ENCODE measurements around the gene PRSS21. TPM values are rescaled to one million over a fixed set of nuclear protein-coding genes. Genes with fewer than 3 reads are reported as not detected.

The PRSS21 gene
- total and polyA plus RNA-seq, 10 of the 15 experiments (the other 5 are each of a cell fraction or from before 2014, with no cell fraction given) = 5.3 to 73.4 (median 40.1) TPM; not detected in 1

- TF ChIP-seq, protein P1, sequence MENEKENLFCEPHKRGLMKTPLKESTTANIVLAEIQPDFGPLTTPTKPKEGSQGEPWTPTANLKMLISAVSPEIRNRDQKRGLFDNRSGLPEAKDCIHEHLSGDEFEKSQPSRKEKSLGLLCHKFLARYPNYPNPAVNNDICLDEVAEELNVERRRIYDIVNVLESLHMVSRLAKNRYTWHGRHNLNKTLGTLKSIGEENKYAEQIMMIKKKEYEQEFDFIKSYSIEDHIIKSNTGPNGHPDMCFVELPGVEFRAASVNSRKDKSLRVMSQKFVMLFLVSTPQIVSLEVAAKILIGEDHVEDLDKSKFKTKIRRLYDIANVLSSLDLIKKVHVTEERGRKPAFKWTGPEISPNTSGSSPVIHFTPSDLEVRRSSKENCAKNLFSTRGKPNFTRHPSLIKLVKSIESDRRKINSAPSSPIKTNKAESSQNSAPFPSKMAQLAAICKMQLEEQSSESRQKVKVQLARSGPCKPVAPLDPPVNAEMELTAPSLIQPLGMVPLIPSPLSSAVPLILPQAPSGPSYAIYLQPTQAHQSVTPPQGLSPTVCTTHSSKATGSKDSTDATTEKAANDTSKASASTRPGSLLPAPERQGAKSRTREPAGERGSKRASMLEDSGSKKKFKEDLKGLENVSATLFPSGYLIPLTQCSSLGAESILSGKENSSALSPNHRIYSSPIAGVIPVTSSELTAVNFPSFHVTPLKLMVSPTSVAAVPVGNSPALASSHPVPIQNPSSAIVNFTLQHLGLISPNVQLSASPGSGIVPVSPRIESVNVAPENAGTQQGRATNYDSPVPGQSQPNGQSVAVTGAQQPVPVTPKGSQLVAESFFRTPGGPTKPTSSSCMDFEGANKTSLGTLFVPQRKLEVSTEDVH (IDR thresholded peaks at IDR 0.05; ENCODE audit: low read depth, partially characterized antibody) = no peak
- TF ChIP-seq KDM1A (IDR thresholded peaks at IDR 0.05; ENCODE audit: borderline replicate concordance) = no peak
- TF ChIP-seq FOXK2 (IDR thresholded peaks at IDR 0.05) = no peak
- TF ChIP-seq GATAD2B (conservative IDR thresholded peaks at IDR 0.05; ENCODE audit: low read depth) = peak; percentile 66
- no peak for TF ChIP-seq WRNIP1 (IDR thresholded peaks at IDR 0.05; ENCODE audit: borderline replicate concordance, low read depth, low read length)
- peak in 1 of 2 experiments; percentile 37; a peak in 1 of 4 replicates for TF ChIP-seq IKZF2 (IDR thresholded peaks at IDR 0.05)
- TF ChIP-seq NBN (IDR thresholded peaks at IDR 0.05) = peak; percentile 52
- TF ChIP-seq, protein P2, sequence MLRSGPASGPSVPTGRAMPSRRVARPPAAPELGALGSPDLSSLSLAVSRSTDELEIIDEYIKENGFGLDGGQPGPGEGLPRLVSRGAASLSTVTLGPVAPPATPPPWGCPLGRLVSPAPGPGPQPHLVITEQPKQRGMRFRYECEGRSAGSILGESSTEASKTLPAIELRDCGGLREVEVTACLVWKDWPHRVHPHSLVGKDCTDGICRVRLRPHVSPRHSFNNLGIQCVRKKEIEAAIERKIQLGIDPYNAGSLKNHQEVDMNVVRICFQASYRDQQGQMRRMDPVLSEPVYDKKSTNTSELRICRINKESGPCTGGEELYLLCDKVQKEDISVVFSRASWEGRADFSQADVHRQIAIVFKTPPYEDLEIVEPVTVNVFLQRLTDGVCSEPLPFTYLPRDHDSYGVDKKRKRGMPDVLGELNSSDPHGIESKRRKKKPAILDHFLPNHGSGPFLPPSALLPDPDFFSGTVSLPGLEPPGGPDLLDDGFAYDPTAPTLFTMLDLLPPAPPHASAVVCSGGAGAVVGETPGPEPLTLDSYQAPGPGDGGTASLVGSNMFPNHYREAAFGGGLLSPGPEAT (IDR thresholded peaks at IDR 0.05; ENCODE audit: low read depth) = peak; percentile 93
- no peak for TF ChIP-seq CREM (IDR thresholded peaks at IDR 0.05; ENCODE audit: low read depth)
- peak; percentile 90 for TF ChIP-seq POLR2A (IDR thresholded peaks at IDR 0.05; ENCODE audit: low read depth, low read length)
- 0 out of 4 replicates have a peak, but pooled peaks of 1 of the 2 experiments have one; percentile 27 for TF ChIP-seq SRF (IDR thresholded peaks at IDR 0.05; ENCODE audit: low read depth in 2 of 2, low read length in 2 of 2)
- no peak for TF ChIP-seq PKNOX1 (IDR thresholded peaks at IDR 0.05)
- TF ChIP-seq CHD2 (IDR thresholded peaks at IDR 0.05; ENCODE audit: borderline replicate concordance, low read depth, low read length) = peak; percentile 54
- TF ChIP-seq CHD1 (IDR thresholded peaks at IDR 0.05; ENCODE audit: low read depth, low read length) = 0 out of 2 replicates have a peak, but pooled peaks have one; percentile 71
- TF ChIP-seq KLF5 (IDR thresholded peaks at IDR 0.05; ENCODE audit: partially characterized antibody) = peak; percentile 24
- TF ChIP-seq, protein P3, sequence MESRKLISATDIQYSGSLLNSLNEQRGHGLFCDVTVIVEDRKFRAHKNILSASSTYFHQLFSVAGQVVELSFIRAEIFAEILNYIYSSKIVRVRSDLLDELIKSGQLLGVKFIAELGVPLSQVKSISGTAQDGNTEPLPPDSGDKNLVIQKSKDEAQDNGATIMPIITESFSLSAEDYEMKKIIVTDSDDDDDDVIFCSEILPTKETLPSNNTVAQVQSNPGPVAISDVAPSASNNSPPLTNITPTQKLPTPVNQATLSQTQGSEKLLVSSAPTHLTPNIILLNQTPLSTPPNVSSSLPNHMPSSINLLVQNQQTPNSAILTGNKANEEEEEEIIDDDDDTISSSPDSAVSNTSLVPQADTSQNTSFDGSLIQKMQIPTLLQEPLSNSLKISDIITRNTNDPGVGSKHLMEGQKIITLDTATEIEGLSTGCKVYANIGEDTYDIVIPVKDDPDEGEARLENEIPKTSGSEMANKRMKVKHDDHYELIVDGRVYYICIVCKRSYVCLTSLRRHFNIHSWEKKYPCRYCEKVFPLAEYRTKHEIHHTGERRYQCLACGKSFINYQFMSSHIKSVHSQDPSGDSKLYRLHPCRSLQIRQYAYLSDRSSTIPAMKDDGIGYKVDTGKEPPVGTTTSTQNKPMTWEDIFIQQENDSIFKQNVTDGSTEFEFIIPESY (IDR thresholded peaks at IDR 0.05) = no peak
- no peak for TF ChIP-seq FOS (IDR thresholded peaks at IDR 0.05; ENCODE audit: borderline replicate concordance, extremely low read depth, insufficient read length)
- TF ChIP-seq MYB (IDR thresholded peaks at IDR 0.05; ENCODE audit: borderline replicate concordance, low read depth, low read length) = no peak
- no peak for TF ChIP-seq FOXM1 (IDR thresholded peaks at IDR 0.05; ENCODE audit: low read depth, low read length)
- no peak for TF ChIP-seq TCF12 (IDR thresholded peaks at IDR 0.05; ENCODE audit: low read depth, low read length)
- TF ChIP-seq SMAD5 (IDR thresholded peaks at IDR 0.05; ENCODE audit: low read depth) = peak; percentile 58
These were observed 39.7 kb upstream of the PRSS21 start, which contains the start of gene ELOB (continued) for GRCh38 chr16:2777231-2777902.

All from GM12878 (cell line).